Osteoblast (primary cell): ENCODE measurements around the gene PRKCA. TPM values are rescaled to one million over a fixed set of nuclear protein-coding genes. Genes with fewer than 3 reads are reported as not detected.

Experiments used
- DNase-seq: peaks from one replicate; pipeline ENCODE4 v3.0.0; 2011; ENCODE audit warnings: low spot score, mixed read lengths; ENCODE audit not compliant: insufficient read length; ENCODE audit errors: missing footprints
- H2AFZ ChIP-seq: 2 replicates; pipeline ENCODE4 v1.6.0; 2011; ENCODE audit warnings: mild to moderate bottlenecking, low read length
- H3K27ac ChIP-seq: 2 replicates; pipeline ENCODE4 v1.5.1; 2011; ENCODE audit warnings: mild to moderate bottlenecking, low read depth, low read length, moderate library complexity
- H3K27me3 ChIP-seq: 2 replicates; pipeline ENCODE4 v1.6.0; 2012; ENCODE audit warnings: mild to moderate bottlenecking, control low read depth, inconsistent platforms, low read length, moderate library complexity; ENCODE audit not compliant: insufficient read depth
- H3K36me3 ChIP-seq: 2 replicates; pipeline ENCODE4 v1.5.1; 2011; ENCODE audit warnings: mild to moderate bottlenecking, low read length, control low read depth, moderate library complexity; ENCODE audit not compliant: insufficient read depth
- H3K4me1 ChIP-seq: 2 replicates; pipeline ENCODE4 v1.5.1; 2011; ENCODE audit warnings: mild to moderate bottlenecking, low read length, control low read depth, moderate library complexity; ENCODE audit not compliant: insufficient read depth
- H3K4me2 ChIP-seq: 2 replicates; pipeline ENCODE4 v1.6.0; 2011; ENCODE audit warnings: mild to moderate bottlenecking, low read length; ENCODE audit not compliant: insufficient read depth
- H3K4me3 ChIP-seq: fragments of 200-600 bp; sonication (generic); 3 replicates; pipeline ENCODE4 v1.5.1; 2012; ENCODE audit warnings: mild to moderate bottlenecking, low read length, inconsistent platforms; ENCODE audit not compliant: insufficient read depth
- H3K79me2 ChIP-seq: 2 replicates; pipeline ENCODE4 v1.6.0; 2012; ENCODE audit warnings: mild to moderate bottlenecking, low read length, control low read depth, inconsistent platforms; ENCODE audit not compliant: insufficient read depth
- H3K9me3 ChIP-seq: 2 replicates; pipeline ENCODE4 v1.5.1; 2011; ENCODE audit warnings: low read depth, low read length, control low read depth
- H4K20me1 ChIP-seq: 2 replicates; pipeline ENCODE4 v1.6.0; 2012; ENCODE audit warnings: mild to moderate bottlenecking, low read length, control low read depth; ENCODE audit not compliant: insufficient read depth
- total RNA-seq: library from RNA; depleted of rRNA; stranded (reverse); fragments of >200 nt; gene quantifications from 2 replicates; pipeline ENCODE4 v1.2.3, GENCODE V29; 2012
- TF ChIP-seq, protein P1 (sequence below): IDR thresholded peaks from 2 replicates; pipeline ENCODE4 v1.5.1; 2011; ENCODE audit warnings: mild to moderate bottlenecking, low read depth, low read length, moderate library complexity; ENCODE audit errors: extremely low read depth

PRKCA gene
- total RNA-seq, 1 donor: 46.0 TPM

DNA sequence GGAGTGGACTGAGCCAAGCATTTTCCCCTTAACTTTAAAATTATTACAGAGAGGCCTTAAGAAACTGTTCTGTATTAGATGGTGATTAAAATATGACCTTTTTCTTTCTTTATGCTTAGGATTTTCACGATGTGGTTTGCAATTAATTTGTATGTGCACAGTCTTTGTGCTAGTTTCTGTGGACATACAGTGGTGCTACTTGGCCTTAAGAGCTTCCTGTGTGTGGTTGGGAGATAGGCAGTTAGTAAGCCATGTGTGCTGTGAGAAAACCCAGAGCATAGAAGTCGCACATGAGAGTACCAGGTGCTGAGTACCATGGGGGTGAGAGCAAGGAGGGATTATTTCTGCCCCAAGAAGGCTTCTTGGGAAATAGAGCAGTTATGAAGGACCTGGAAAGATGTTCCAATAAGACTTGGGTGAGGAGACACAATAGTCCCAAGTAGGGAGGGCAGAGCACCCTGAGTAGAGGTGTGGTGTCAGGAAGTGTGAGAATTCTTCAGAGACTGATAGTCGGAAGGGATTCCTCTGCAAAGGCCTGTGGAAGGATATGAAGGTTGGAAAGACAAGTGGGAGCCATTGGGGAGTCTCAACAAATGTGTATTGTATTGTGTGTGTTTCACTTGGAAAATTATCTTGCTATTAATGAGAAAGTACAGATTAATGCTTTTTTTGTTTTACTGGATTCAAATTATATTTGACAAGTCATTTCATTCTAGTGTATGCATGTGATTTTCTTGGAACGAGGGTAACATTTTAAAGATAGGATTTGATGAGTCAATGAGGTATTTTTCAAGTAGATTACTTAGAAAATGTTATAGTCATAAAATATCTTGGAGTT lies 239.9 kb downstream of the PRKCA start:
- Histone ChIP-seq H4K20me1 (no peaks in the 10 kb centered on the region), H3K36me3 (no peaks in the 10 kb centered on the region), H3K4me2 (peak overlapping the region; percentile 49), H3K79me2 (peaks cover 43% of the 10 kb centered on the region), H3K27me3 (no peaks in the 10 kb centered on the region), H3K27ac (peak overlapping the region; percentile 92), H3K9me3 (no peaks in the 10 kb centered on the region), H3K4me3 (peak overlapping the region; percentile 5), H3K4me1 (peaks cover 72% of the 10 kb centered on the region), H2AFZ (no peak overlapping the region)
- DNase-seq: peak; percentile 69
- TF ChIP-seq, protein P1, sequence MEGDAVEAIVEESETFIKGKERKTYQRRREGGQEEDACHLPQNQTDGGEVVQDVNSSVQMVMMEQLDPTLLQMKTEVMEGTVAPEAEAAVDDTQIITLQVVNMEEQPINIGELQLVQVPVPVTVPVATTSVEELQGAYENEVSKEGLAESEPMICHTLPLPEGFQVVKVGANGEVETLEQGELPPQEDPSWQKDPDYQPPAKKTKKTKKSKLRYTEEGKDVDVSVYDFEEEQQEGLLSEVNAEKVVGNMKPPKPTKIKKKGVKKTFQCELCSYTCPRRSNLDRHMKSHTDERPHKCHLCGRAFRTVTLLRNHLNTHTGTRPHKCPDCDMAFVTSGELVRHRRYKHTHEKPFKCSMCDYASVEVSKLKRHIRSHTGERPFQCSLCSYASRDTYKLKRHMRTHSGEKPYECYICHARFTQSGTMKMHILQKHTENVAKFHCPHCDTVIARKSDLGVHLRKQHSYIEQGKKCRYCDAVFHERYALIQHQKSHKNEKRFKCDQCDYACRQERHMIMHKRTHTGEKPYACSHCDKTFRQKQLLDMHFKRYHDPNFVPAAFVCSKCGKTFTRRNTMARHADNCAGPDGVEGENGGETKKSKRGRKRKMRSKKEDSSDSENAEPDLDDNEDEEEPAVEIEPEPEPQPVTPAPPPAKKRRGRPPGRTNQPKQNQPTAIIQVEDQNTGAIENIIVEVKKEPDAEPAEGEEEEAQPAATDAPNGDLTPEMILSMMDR: no peak

DNA sequence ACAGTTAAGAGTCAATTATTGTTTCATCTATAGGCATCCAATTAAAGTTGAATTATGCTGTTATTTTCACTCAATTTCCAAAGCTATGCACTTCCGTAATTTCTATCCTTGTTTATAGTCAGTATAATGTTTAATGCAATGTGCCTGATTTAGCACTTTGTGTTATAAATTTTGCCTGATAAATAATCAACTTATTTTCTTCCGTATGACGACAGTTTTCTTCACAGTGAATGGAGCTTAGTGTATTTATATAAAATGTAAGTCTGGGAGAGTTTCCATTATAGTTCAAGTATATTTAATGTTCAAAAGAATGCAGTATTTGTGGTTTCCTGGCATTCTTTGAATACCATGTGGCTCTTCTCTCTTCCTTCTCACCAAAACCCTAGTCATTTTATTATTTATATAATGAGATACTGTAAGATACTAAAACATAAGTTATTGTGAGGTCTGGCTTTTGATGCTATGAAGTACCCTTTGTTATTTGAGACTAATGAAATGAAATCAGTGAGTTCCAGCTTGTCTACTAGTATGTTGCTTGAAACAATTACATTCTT lies 240.6 kb downstream of the PRKCA start:
- no peaks in the 10 kb centered on the region for H4K20me1 ChIP-seq
- H3K27me3 ChIP-seq: no peaks in the 10 kb centered on the region
- DNase-seq: peak; percentile 56
- H3K36me3 ChIP-seq: no peaks in the 10 kb centered on the region
- peak overlapping the region; percentile 92 for H3K27ac ChIP-seq
- H3K4me2 ChIP-seq: peak overlapping the region; percentile 49
- no peaks in the 10 kb centered on the region for H3K9me3 ChIP-seq
- H2AFZ ChIP-seq: no peak overlapping the region
- H3K4me1 ChIP-seq: peaks cover 79% of the 10 kb centered on the region
- TF ChIP-seq, protein P1: no peak
- H3K4me3 ChIP-seq: no peak overlapping the region
- H3K79me2 ChIP-seq: peaks cover 36% of the 10 kb centered on the region

DNA sequence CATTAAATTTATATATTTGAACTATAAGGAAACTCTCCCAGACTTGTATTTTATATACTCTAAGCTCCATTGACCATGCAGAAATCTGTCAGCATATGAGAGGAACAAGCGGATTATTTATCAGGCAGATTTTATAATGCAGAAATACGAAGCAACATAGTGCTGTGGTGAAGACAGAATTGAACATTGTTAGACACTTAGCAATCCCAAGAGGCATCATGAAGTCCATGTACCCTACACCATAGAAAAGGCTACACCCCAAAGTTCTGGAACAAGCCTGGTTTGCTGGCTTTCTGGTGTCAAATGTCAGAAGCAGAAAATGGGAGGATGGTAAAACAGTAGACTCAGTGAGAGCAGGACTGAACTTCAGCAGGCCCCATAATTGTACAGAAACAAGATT lies 241.1 kb downstream of the PRKCA start:
- Histone ChIP-seq H3K27me3 (no peaks in the 10 kb centered on the region), H4K20me1 (no peaks in the 10 kb centered on the region), H3K27ac (peak overlapping the region; percentile 92), H3K79me2 (peaks cover 34% of the 10 kb centered on the region), H3K36me3 (no peaks in the 10 kb centered on the region), H3K9me3 (no peaks in the 10 kb centered on the region), H3K4me2 (peak overlapping the region; percentile 49), H3K4me3 (peak overlapping the region; percentile 24), H2AFZ (no peak overlapping the region), H3K4me1 (peaks cover 81% of the 10 kb centered on the region)
- DNase-seq: no peak
- TF ChIP-seq, protein P1: no peak

DNA sequence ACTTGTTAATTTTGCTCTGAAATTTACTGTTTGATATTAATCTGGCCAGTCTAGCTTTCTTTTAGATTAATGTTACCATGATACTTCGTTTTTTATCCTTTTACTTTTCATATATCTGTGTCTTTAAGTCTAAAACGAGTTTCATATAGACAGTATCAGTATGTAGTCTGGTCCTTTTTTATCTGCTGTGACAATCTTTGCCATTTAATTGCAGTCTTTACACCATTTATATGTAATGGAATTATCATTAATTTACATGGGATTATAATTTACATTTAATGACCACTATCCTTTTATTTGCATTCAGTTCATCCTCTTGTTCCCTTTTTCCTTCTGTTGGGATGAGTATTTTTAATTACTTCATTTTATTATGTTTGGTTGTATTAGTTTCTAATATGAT lies 243.5 kb downstream of the PRKCA start:
- Histone ChIP-seq H3K79me2 (peaks cover 28% of the 10 kb centered on the region), H3K27ac (peak overlapping the region; percentile 92), H3K4me3 (no peak overlapping the region), H3K4me1 (peaks cover 81% of the 10 kb centered on the region), H3K9me3 (no peaks in the 10 kb centered on the region), H3K36me3 (no peaks in the 10 kb centered on the region), H4K20me1 (no peaks in the 10 kb centered on the region), H3K27me3 (no peaks in the 10 kb centered on the region), H2AFZ (no peak overlapping the region), H3K4me2 (no peak overlapping the region)
- no peak for DNase-seq
- TF ChIP-seq, protein P1: no peak
